ENCODE data around the gene PHLDA1. TPM values are rescaled to one million over a fixed set of nuclear protein-coding genes. Genes with fewer than 3 reads are reported as not detected.
A peak's percentile ranks its signal among the peaks of the same experiment; 100 is the strongest.

The PHLDA1 gene
- total RNA-seq, 1 experiment from 2014 or later = 11.3 TPM

GRCh38 chr12:76026643-76027063 lies 4.9 kb downstream of the PHLDA1 start:
- no peak overlapping the region for H3K9ac ChIP-seq (ENCODE audit: low read length)
- no peaks in the 10 kb centered on the region for H3K9me3 ChIP-seq (ENCODE audit: low read length)
- peak overlapping the region; percentile 25 for H3K27ac ChIP-seq (ENCODE audit: low read length)
- peaks cover 15% of the 10 kb centered on the region for H3K79me2 ChIP-seq (ENCODE audit: low read length)
- no peaks in the 10 kb centered on the region for H3K9me2 ChIP-seq (replicated peaks; ENCODE audit: insufficient read depth, low read length)
- no peaks in the 10 kb centered on the region for H3K27me3 ChIP-seq (ENCODE audit: low read length)
- peak overlapping the region; percentile 16 for H3K4me2 ChIP-seq (ENCODE audit: low read depth, low read length, poor library complexity, severe bottlenecking)
- H4K20me1 ChIP-seq (ENCODE audit: insufficient read depth, low read depth, low read length) = peaks cover 17% of the 10 kb centered on the region; the same call in 1 of the 2 replicates
- H3K36me3 ChIP-seq (ENCODE audit: insufficient read depth, low read length) = peaks cover 13% of the 10 kb centered on the region
- H2AFZ ChIP-seq (ENCODE audit: low read length) = no peak overlapping the region
- H3K4me3 ChIP-seq (ENCODE audit: low read length) = no peak overlapping the region
- peaks cover 48% of the 10 kb centered on the region for H3K4me1 ChIP-seq (ENCODE audit: low read length)
- peak; percentile 50 for DNase-seq

GRCh38 chr12:76025601-76026575 lies 5.7 kb downstream of the PHLDA1 start:
- Histone ChIP-seq H3K9me3 (ENCODE audit: low read length) (no peaks in the 10 kb centered on the region), H2AFZ (ENCODE audit: low read length) (no peak overlapping the region), H3K4me1 (ENCODE audit: low read length) (peaks cover 48% of the 10 kb centered on the region), H3K9ac (ENCODE audit: low read length) (no peak overlapping the region), H3K9me2 (replicated peaks; ENCODE audit: insufficient read depth, low read length) (no peaks in the 10 kb centered on the region), H3K27ac (ENCODE audit: low read length) (peak overlapping the region; percentile 25), H3K36me3 (ENCODE audit: insufficient read depth, low read length) (peaks cover 13% of the 10 kb centered on the region), H3K4me2 (ENCODE audit: low read depth, low read length, poor library complexity, severe bottlenecking) (peak overlapping the region; percentile 16), H3K4me3 (ENCODE audit: low read length) (no peak overlapping the region), H3K79me2 (ENCODE audit: low read length) (peaks cover 11% of the 10 kb centered on the region), H3K27me3 (ENCODE audit: low read length) (no peaks in the 10 kb centered on the region), H4K20me1 (ENCODE audit: insufficient read depth, low read depth, low read length) (peaks cover 17% of the 10 kb centered on the region; the same call in 1 of the 2 replicates)
- DNase-seq = peak; percentile 61

GRCh38 chr12:76024942-76025600 lies 6.5 kb downstream of the PHLDA1 start:
- DNase-seq = peak; percentile 84
- Histone ChIP-seq H3K27me3 (ENCODE audit: low read length) (no peaks in the 10 kb centered on the region), H3K79me2 (ENCODE audit: low read length) (peaks cover 3% of the 10 kb centered on the region), H3K9me2 (replicated peaks; ENCODE audit: insufficient read depth, low read length) (no peaks in the 10 kb centered on the region), H3K27ac (ENCODE audit: low read length) (no peak overlapping the region), H3K36me3 (ENCODE audit: insufficient read depth, low read length) (peaks cover 13% of the 10 kb centered on the region), H3K4me3 (ENCODE audit: low read length) (no peak overlapping the region), H4K20me1 (ENCODE audit: insufficient read depth, low read depth, low read length) (peaks cover 12% of the 10 kb centered on the region; the same call in 1 of the 2 replicates), H3K4me1 (ENCODE audit: low read length) (peaks cover 46% of the 10 kb centered on the region), H2AFZ (ENCODE audit: low read length) (no peak overlapping the region), H3K4me2 (ENCODE audit: low read depth, low read length, poor library complexity, severe bottlenecking) (peak overlapping the region; percentile 16), H3K9ac (ENCODE audit: low read length) (no peak overlapping the region), H3K9me3 (ENCODE audit: low read length) (no peaks in the 10 kb centered on the region)

- Histone ChIP-seq H3K36me3 (ENCODE audit: insufficient read depth, low read length) (peaks cover 11% of the 10 kb centered on the region), H3K4me2 (ENCODE audit: low read depth, low read length, poor library complexity, severe bottlenecking) (peak overlapping the region; percentile 16), H3K27ac (ENCODE audit: low read length) (no peak overlapping the region), H4K20me1 (ENCODE audit: insufficient read depth, low read depth, low read length) (0 out of 2 replicates have a peak, but pooled peaks cover 10% of the 10 kb centered on the region), H2AFZ (ENCODE audit: low read length) (no peak overlapping the region), H3K4me1 (ENCODE audit: low read length) (peaks cover 39% of the 10 kb centered on the region), H3K9me2 (replicated peaks; ENCODE audit: insufficient read depth, low read length) (no peaks in the 10 kb centered on the region), H3K27me3 (ENCODE audit: low read length) (no peaks in the 10 kb centered on the region), H3K9ac (ENCODE audit: low read length) (no peak overlapping the region), H3K4me3 (ENCODE audit: low read length) (no peak overlapping the region), H3K9me3 (ENCODE audit: low read length) (no peaks in the 10 kb centered on the region), H3K79me2 (ENCODE audit: low read length) (no peaks in the 10 kb centered on the region)
- DNase-seq = no peak
Measured at GRCh38 chr12:76024102-76024781, 7.3 kb downstream of the PHLDA1 start.

- H3K9me2 ChIP-seq (replicated peaks; ENCODE audit: insufficient read depth, low read length) = no peaks in the 10 kb centered on the region
- no peak overlapping the region for H3K27ac ChIP-seq (ENCODE audit: low read length)
- no peaks in the 10 kb centered on the region for H3K9me3 ChIP-seq (ENCODE audit: low read length)
- no peaks in the 10 kb centered on the region for H3K79me2 ChIP-seq (ENCODE audit: low read length)
- H3K9ac ChIP-seq (ENCODE audit: low read length) = no peak overlapping the region
- H4K20me1 ChIP-seq (ENCODE audit: insufficient read depth, low read depth, low read length) = 0 out of 2 replicates have a peak, but pooled peaks cover under 1% of the 10 kb centered on the region
- H3K4me2 ChIP-seq (ENCODE audit: low read depth, low read length, poor library complexity, severe bottlenecking) = no peak overlapping the region
- H2AFZ ChIP-seq (ENCODE audit: low read length) = no peak overlapping the region
- H3K27me3 ChIP-seq (ENCODE audit: low read length) = no peaks in the 10 kb centered on the region
- peaks cover 28% of the 10 kb centered on the region for H3K4me1 ChIP-seq (ENCODE audit: low read length)
- no peak overlapping the region for H3K4me3 ChIP-seq (ENCODE audit: low read length)
- H3K36me3 ChIP-seq (ENCODE audit: insufficient read depth, low read length) = 0 out of 2 replicates have a peak, but pooled peaks cover under 1% of the 10 kb centered on the region
- no peak for DNase-seq
Measured at GRCh38 chr12:76023069-76023690, 8.4 kb downstream of the PHLDA1 start.

GRCh38 chr12:76022506-76022905 lies 9.1 kb downstream of the PHLDA1 start:
- peaks cover 27% of the 10 kb centered on the region for H3K4me1 ChIP-seq (ENCODE audit: low read length)
- no peak overlapping the region for H3K27ac ChIP-seq (ENCODE audit: low read length)
- no peak overlapping the region for H2AFZ ChIP-seq (ENCODE audit: low read length)
- H3K79me2 ChIP-seq (ENCODE audit: low read length) = no peaks in the 10 kb centered on the region
- no peaks in the 10 kb centered on the region for H3K9me2 ChIP-seq (replicated peaks; ENCODE audit: insufficient read depth, low read length)
- no peaks in the 10 kb centered on the region for H4K20me1 ChIP-seq (ENCODE audit: insufficient read depth, low read depth, low read length)
- H3K27me3 ChIP-seq (ENCODE audit: low read length) = no peaks in the 10 kb centered on the region
- H3K4me2 ChIP-seq (ENCODE audit: low read depth, low read length, poor library complexity, severe bottlenecking) = no peak overlapping the region
- no peak for DNase-seq
- no peak overlapping the region for H3K4me3 ChIP-seq (ENCODE audit: low read length)
- H3K36me3 ChIP-seq (ENCODE audit: insufficient read depth, low read length) = no peaks in the 10 kb centered on the region
- H3K9me3 ChIP-seq (ENCODE audit: low read length) = no peaks in the 10 kb centered on the region
- H3K9ac ChIP-seq (ENCODE audit: low read length) = no peak overlapping the region

GRCh38 chr12:76020731-76021672 lies 10.6 kb downstream of the PHLDA1 start:
- Histone ChIP-seq H3K9me3 (ENCODE audit: low read length) (no peaks in the 10 kb centered on the region), H3K79me2 (ENCODE audit: low read length) (no peaks in the 10 kb centered on the region), H3K27ac (ENCODE audit: low read length) (no peak overlapping the region), H3K36me3 (ENCODE audit: insufficient read depth, low read length) (no peaks in the 10 kb centered on the region), H3K4me1 (ENCODE audit: low read length) (peaks cover 17% of the 10 kb centered on the region), H3K9ac (ENCODE audit: low read length) (no peak overlapping the region), H3K4me3 (ENCODE audit: low read length) (no peak overlapping the region), H2AFZ (ENCODE audit: low read length) (no peak overlapping the region), H3K9me2 (replicated peaks; ENCODE audit: insufficient read depth, low read length) (no peaks in the 10 kb centered on the region), H3K27me3 (ENCODE audit: low read length) (no peaks in the 10 kb centered on the region), H4K20me1 (ENCODE audit: insufficient read depth, low read depth, low read length) (no peaks in the 10 kb centered on the region), H3K4me2 (ENCODE audit: low read depth, low read length, poor library complexity, severe bottlenecking) (no peak overlapping the region)
- DNase-seq = no peak

Data from Karpas-422 (cell line).